ENCODE measurements around the gene STARD5.

- TF ChIP-seq YY1 (IDR thresholded peaks at IDR 0.05): no peak
- no peak for TF ChIP-seq CTCF (IDR thresholded peaks at IDR 0.05; ENCODE audit: low read depth, low read length, missing input control)
- TF ChIP-seq ATF3 (IDR thresholded peaks at IDR 0.05): no peak
- TF ChIP-seq RAD21 (IDR thresholded peaks at IDR 0.05): no peak
- TF ChIP-seq NR2F2 (IDR thresholded peaks at IDR 0.05): no peak
- no peak for TF ChIP-seq TAF1 (conservative IDR thresholded peaks at IDR 0.05)
- TF ChIP-seq REST (IDR thresholded peaks at IDR 0.05): no peak
- no peak for TF ChIP-seq FOXA1 (IDR thresholded peaks at IDR 0.05)
- no peak for TF ChIP-seq SP1 (IDR thresholded peaks at IDR 0.05)
- no peak for TF ChIP-seq MAX (IDR thresholded peaks at IDR 0.05)
These were observed 26.1 kb downstream of the STARD5 start for GRCh38 chr15:81297603-81298575.
